Adrenal gland (tissue), 12 donors: ENCODE results near the gene SLC12A5. TPM values are rescaled to one million over a fixed set of nuclear protein-coding genes. Genes with fewer than 3 reads are reported as not detected.

ENCODE experiments used
- DNase-seq, 7 donors: peaks; one replicate each; pipeline ENCODE4 v3.0.0-alpha.2; 2019 to 2020
- H3K27ac ChIP-seq, 5 donors: fragments of 200-600 bp; sonication (generic) in 4 of 5; 1 replicate in 3 of 5; 2 replicates in 2 of 5; pipeline versions ENCODE4 v1.5.1 to v1.8.0; 2016 to 2020; ENCODE audit warnings: mild to moderate bottlenecking in 1 of 5
- H3K27me3 ChIP-seq: fragments of 200-600 bp; 2 replicates; pipeline ENCODE4 v1.8.0; 2021
- H3K36me3 ChIP-seq, 2 donors: fragments of 200-600 bp; replicated peaks in 1 of 2; 1 replicate in 1 of 2; 2 replicates in 1 of 2; pipeline versions ENCODE4 v1.5.1 to v1.8.0; 2018 to 2022
- H3K4me1 ChIP-seq, 2 donors: fragments of 200-600 bp; replicated peaks in 1 of 2; 1 replicate in 1 of 2; 2 replicates in 1 of 2; pipeline versions ENCODE4 v1.5.1 to v1.8.0; 2018 to 2021
- H3K4me3 ChIP-seq, 4 donors: fragments of 200-600 bp; sonication (generic) in 3 of 4; one replicate each; pipeline ENCODE4 v1.5.1; 2016 to 2018
- H3K9me3 ChIP-seq, 3 donors: fragments of 200-600 bp; sonication (generic) in 1 of 3; replicated peaks in 1 of 3; 1 replicate in 2 of 3; 2 replicates in 1 of 3; pipeline versions ENCODE4 v1.5.1 to v1.8.0; 2016 to 2021
- CTCF ChIP-seq, 6 experiments: fragments of 450-650 bp in 4 of 6; fragments of 200-600 bp in 2 of 6; sonication (generic) in 1 of 6; IDR thresholded peaks; 1 replicate in 5 of 6; 2 replicates in 1 of 6; pipeline versions ENCODE4 v1.5.1 to v1.8.0; 2016 to 2021; ENCODE audit warnings: antibody characterized with exemption in 6 of 6, mild to moderate bottlenecking in 2 of 6, moderate library complexity in 1 of 6
- POLR2A ChIP-seq, 2 donors: fragments of 450-650 bp; IDR thresholded peaks; one replicate each; pipeline ENCODE4 v1.6.1; 2017; ENCODE audit warnings: antibody characterized with exemption in 2 of 2, mild to moderate bottlenecking in 2 of 2, moderate library complexity in 1 of 2
- WGBS, 4 donors: extraction: QIAGEN DNeasy Blood & Tissue Kit in 2 of 4; methylation state at CpG; one replicate each; pipeline versions ENCODE4 v1.1.5 to v1.1.7; 2013 to 2017; 5-methylcytosine and 5-hydroxymethylcytosine counted together
- intact Hi-C, 2 donors: fragments of 100-400 bp; cut with DNase I; formaldehyde crosslinking; loops; one replicate each; pipeline versions ENCODE4 v1.14.1 to v1.15.0; 2022 to 2023
- polyA plus RNA-seq, 3 donors: library from polyadenylated mRNA; stranded (reverse); fragments of 200-250 nt in 2 of 3; fragments of 350-450 nt in 1 of 3; fragmentation: Illumina TruSeq in 1 of 3; extraction: RNeasy Lipid Tissue Mini Kit (QIAGEN cat#74804) in 1 of 3; gene quantifications; one replicate each; pipeline ENCODE4 v1.2.3, GENCODE V29; 2013 to 2014
- total RNA-seq, 9 donors: library from RNA; depleted of rRNA in 4 of 9; stranded (reverse); fragments of >200 nt in 4 of 9; fragments of 120-200 nt in 1 of 9; fragmentation: NEBNext Ultra II Directional in 1 of 9; extraction: Animal tissue kit (Norgen Biotek cat#: 25700) in 1 of 9; gene quantifications; one replicate each; pipeline versions ENCODE4 v1.1.0 to v1.2.4, GENCODE V29; 2013 to 2023
- donor health status: healthy with polysubstance abuse.
- donor health status: Bipolar disorder and iron deficiency.
- donor health status: DM: yes; HTN: yes; CAD: no.
- donor health status: DM: no; HTN: no; CAD: no.
- donor health status: DM: no; HTN: no; CAD: no.
- donor health status: DM: yes; HTN: yes; CAD: no.

The SLC12A5 gene
- total and polyA plus RNA-seq, 12 donors = 0.30 to 121 (median 16.2) TPM

- Histone ChIP-seq H3K27me3 (no peaks in the 10 kb centered on the region), H3K9me3 (no peaks in the 10 kb centered on the region), H3K27ac (peak overlapping the region in 1 of 5 donors; percentile 54), H3K36me3 (peaks cover 0 to 10% of the 10 kb centered on the region in 2 donors), H3K4me3 (peak overlapping the region in 1 of 4 donors; percentile 45), H3K4me1 (peaks cover 7 to 47% of the 10 kb centered on the region in 2 donors)
- 18 to 43% (median 28%) methylated on average over 37 to 65 of the region's 65 CpGs for WGBS, 4 donors
- intact Hi-C loops = no loop called here
- peak; percentile 34 to 59 (median 54) for DNase-seq
- TF ChIP-seq POLR2A (IDR thresholded peaks at IDR 0.05) (no peak), CTCF (IDR thresholded peaks at IDR 0.05) (no peak)
These were observed 28.2 kb downstream of the SLC12A5 start for GRCh38 chr20:46056970-46057855.

- Histone ChIP-seq H3K27ac (peak overlapping the region in 1 of 5 donors; percentile 54), H3K4me3 (peak overlapping the region in 1 of 4 donors; percentile 45), H3K27me3 (no peaks in the 10 kb centered on the region), H3K9me3 (no peaks in the 10 kb centered on the region), H3K36me3 (peaks cover 0 to 18% of the 10 kb centered on the region in 2 donors), H3K4me1 (peaks cover 7 to 48% of the 10 kb centered on the region in 2 donors)
- intact Hi-C loops = no loop called here
- peak in 6 of 7 donors; percentile 40 to 79 (median 44) for DNase-seq
- TF ChIP-seq CTCF (IDR thresholded peaks at IDR 0.05) (peak; percentile 9 to 53 (median 27)), POLR2A (IDR thresholded peaks at IDR 0.05) (no peak)
- WGBS, 4 donors = 9 to 20% (median 13%) methylated on average over 31 to 66 of the region's 66 CpGs
These were observed 29.0 kb downstream of the SLC12A5 start for GRCh38 chr20:46057856-46058598.

GRCh38 chr20:46058599-46059281 is 29.7 kb downstream of the SLC12A5 start:
- Histone ChIP-seq H3K4me3 (peak overlapping the region in 1 of 4 donors; percentile 45), H3K4me1 (peaks cover 7 to 48% of the 10 kb centered on the region in 2 donors), H3K9me3 (no peaks in the 10 kb centered on the region), H3K27me3 (no peaks in the 10 kb centered on the region), H3K36me3 (peaks cover 0 to 25% of the 10 kb centered on the region in 2 donors), H3K27ac (peak overlapping the region in 1 of 5 donors; percentile 54)
- intact Hi-C loops = no loop called here
- TF ChIP-seq POLR2A (IDR thresholded peaks at IDR 0.05) = no peak
- TF ChIP-seq CTCF (IDR thresholded peaks at IDR 0.05) = no peak
- DNase-seq = peak in 3 of 7 donors; percentile 22 to 65 (median 54)
- WGBS, 4 donors = 28 to 34% (median 32%) methylated on average over 23 to 35 of the region's 35 CpGs
